ENCODE measurements around the gene C4orf50. TPM values are rescaled to one million over a fixed set of nuclear protein-coding genes. Genes with fewer than 3 reads are reported as not detected.

The C4orf50 gene
- total and polyA plus RNA-seq, 2 experiments from 2014 or later = 0.06 to 0.31 TPM

- Histone ChIP-seq H3K4me2 (no peak overlapping the region), H3K36me3 (ENCODE audit: insufficient read depth) (no peaks in the 10 kb centered on the region; the same call in 1 of the 2 replicates), H4K20me1 (replicated peaks; ENCODE audit: insufficient read depth) (peaks cover 78% of the 10 kb centered on the region), H3K4me1 (ENCODE audit: insufficient read depth) (peaks cover 10% of the 10 kb centered on the region), H3K79me2 (replicated peaks; ENCODE audit: insufficient read depth) (peaks cover 93% of the 10 kb centered on the region), H3K27ac (ENCODE audit: low read depth) (no peak overlapping the region), H3K9me2 (ENCODE audit: insufficient read depth) (no peaks in the 10 kb centered on the region), H2AFZ (no peak overlapping the region), H3K27me3 (ENCODE audit: insufficient read depth) (no peaks in the 10 kb centered on the region), H3K4me3 (no peak overlapping the region), H3F3A (replicated peaks; ENCODE audit: low read depth) (no peaks in the 10 kb centered on the region)
- ATAC-seq (no peak), DNase-seq (ENCODE audit: low spot score) (no peak)
- no peak overlapping the region for H3K4me3 Mint-ChIP-seq
- H3K27ac Mint-ChIP-seq = no peak overlapping the region
- H3K9me3 Mint-ChIP-seq = no peaks in the 10 kb centered on the region
- peaks cover 15% of the 10 kb centered on the region for H3K4me1 Mint-ChIP-seq
- H3K36me3 Mint-ChIP-seq (ENCODE audit: low read depth) = peaks cover 34% of the 10 kb centered on the region
- no peak for TF ChIP-seq JUNB (IDR thresholded peaks at IDR 0.05; ENCODE audit: unreplicated experiment)
- peaks cover 8% of the 10 kb centered on the region for H3K27me3 Mint-ChIP-seq (ENCODE audit: insufficient read depth, low read depth, poor library complexity)
Observed at GRCh38 chr4:5869966-5870619, 148.1 kb downstream of the C4orf50 start.

GRCh38 chr4:5867866-5868265 is 150.4 kb downstream of the C4orf50 start:
- H3K36me3 ChIP-seq (ENCODE audit: insufficient read depth) = no peaks in the 10 kb centered on the region; the same call in 1 of the 2 replicates
- H3K27ac Mint-ChIP-seq = no peak overlapping the region
- peaks cover 13% of the 10 kb centered on the region; the same call in 1 of the 2 replicates for H3K4me1 ChIP-seq (ENCODE audit: insufficient read depth)
- H3K79me2 ChIP-seq (replicated peaks; ENCODE audit: insufficient read depth) = peaks cover 88% of the 10 kb centered on the region
- H4K20me1 ChIP-seq (replicated peaks; ENCODE audit: insufficient read depth) = peaks cover 67% of the 10 kb centered on the region
- H3K4me3 ChIP-seq = no peak overlapping the region
- no peak overlapping the region for H2AFZ ChIP-seq
- H3K4me1 Mint-ChIP-seq = peaks cover 21% of the 10 kb centered on the region
- peaks cover 35% of the 10 kb centered on the region for H3K36me3 Mint-ChIP-seq (ENCODE audit: low read depth)
- ATAC-seq = no peak
- H3F3A ChIP-seq (replicated peaks; ENCODE audit: low read depth) = no peaks in the 10 kb centered on the region
- H3K9me3 Mint-ChIP-seq = no peaks in the 10 kb centered on the region
- TF ChIP-seq EZH2 (IDR thresholded peaks at IDR 0.05; ENCODE audit: low read depth, unreplicated experiment) (no peak), ZNF114 (CRISPR knock-in tag; IDR thresholded peaks at IDR 0.05) (no peak), CREB1 (CRISPR knock-in tag; IDR thresholded peaks at IDR 0.05; ENCODE audit: low read depth) (no peak), REST (IDR thresholded peaks at IDR 0.05; ENCODE audit: unreplicated experiment) (no peak), ZNF331 (CRISPR knock-in tag; IDR thresholded peaks at IDR 0.05; ENCODE audit: low read depth) (no peak), STAT1 (IDR thresholded peaks at IDR 0.05; ENCODE audit: unreplicated experiment) (no peak), JUNB (IDR thresholded peaks at IDR 0.05; ENCODE audit: unreplicated experiment) (no peak), EZH2phosphoT487 (IDR thresholded peaks at IDR 0.05; ENCODE audit: unreplicated experiment) (no peak), ETS1 (IDR thresholded peaks at IDR 0.05) (no peak), ZNF462 (CRISPR knock-in tag; IDR thresholded peaks at IDR 0.05) (no peak), POLR2AphosphoS5 (IDR thresholded peaks at IDR 0.05; ENCODE audit: low read depth) (no peak)
- DNase-seq (ENCODE audit: low spot score) = no peak
- H3K4me3 Mint-ChIP-seq = no peak overlapping the region
- H3K27me3 Mint-ChIP-seq (ENCODE audit: insufficient read depth, low read depth, poor library complexity) = peaks cover 7% of the 10 kb centered on the region
- no peak overlapping the region for H3K27ac ChIP-seq (ENCODE audit: low read depth)
- no peak overlapping the region for H3K4me2 ChIP-seq
- H3K27me3 ChIP-seq (ENCODE audit: insufficient read depth) = no peaks in the 10 kb centered on the region
- no peaks in the 10 kb centered on the region for H3K9me2 ChIP-seq (ENCODE audit: insufficient read depth)

All from GM23338 (cell line).